Natural killer cell (primary cell): ENCODE results near the gene CINP. TPM values are rescaled to one million over a fixed set of nuclear protein-coding genes. Genes with fewer than 3 reads are reported as not detected.
A peak's percentile ranks its signal among the peaks of the same experiment; 100 is the strongest.

Source experiments
- ATAC-seq, 3 donors: fragments of 150-1000 bp in 2 of 3; fragments of 200-7000 bp in 1 of 3; cut with Tn5 transposase; 1 replicate in 1 of 3; 2 replicates in 2 of 3; pipeline ENCODE4 v1.10.0; 2021; ENCODE audit warnings: mild to moderate bottlenecking in 2 of 3, moderate library complexity in 2 of 3
- DNase-seq, 2 donors: peaks; one replicate each; pipeline versions ENCODE4 v3.0.0 to v3.0.0-alpha.2; 2013 to 2021; ENCODE audit warnings: mixed read lengths in 1 of 2
- H3K27ac ChIP-seq: one replicate; pipeline ENCODE4 v1.5.1; 2013; ENCODE audit warnings: mild to moderate bottlenecking, low read length
- H3K27me3 ChIP-seq: one replicate; pipeline ENCODE4 v1.6.1; 2013; ENCODE audit warnings: low read length; ENCODE audit not compliant: control insufficient read depth, insufficient read depth
- H3K36me3 ChIP-seq: one replicate; pipeline ENCODE4 v1.6.1; 2013; ENCODE audit warnings: low read length; ENCODE audit not compliant: control insufficient read depth, insufficient read depth
- H3K4me1 ChIP-seq: one replicate; pipeline ENCODE4 v1.6.1; 2013; ENCODE audit warnings: low read length; ENCODE audit not compliant: control insufficient read depth, insufficient read depth
- H3K4me3 ChIP-seq: one replicate; pipeline ENCODE4 v1.5.1; 2013; ENCODE audit warnings: low read length
- H3K9me3 ChIP-seq: one replicate; pipeline ENCODE4 v1.6.1; 2013; ENCODE audit warnings: low read length; ENCODE audit not compliant: control insufficient read depth, insufficient read depth
- H3K27ac Mint-ChIP-seq, 2 donors: one replicate each; pipeline ENCODE4 v1.8.0; 2022; ENCODE audit warnings: mild to moderate bottlenecking in 2 of 2, mixed read lengths in 2 of 2, moderate library complexity in 1 of 2
- H3K27me3 Mint-ChIP-seq, 2 donors: one replicate each; pipeline ENCODE4 v1.8.0; 2022; ENCODE audit warnings: low read depth in 2 of 2, mixed read lengths in 2 of 2
- H3K36me3 Mint-ChIP-seq: one replicate; pipeline ENCODE4 v1.8.0; 2022; ENCODE audit warnings: mixed read lengths
- H3K4me1 Mint-ChIP-seq, 2 donors: one replicate each; pipeline ENCODE4 v1.8.0; 2022; ENCODE audit warnings: mixed read lengths in 2 of 2
- H3K4me3 Mint-ChIP-seq: one replicate; pipeline ENCODE4 v1.8.0; 2022; ENCODE audit warnings: mild to moderate bottlenecking, moderate library complexity, mixed read lengths
- H3K9me3 Mint-ChIP-seq, 2 donors: one replicate each; pipeline ENCODE4 v1.8.0; 2022; ENCODE audit warnings: mixed read lengths in 2 of 2
- WGBS: methylation state at CpG from one replicate; pipeline ENCODE4 v1.1.7; 2013; ENCODE audit warnings: missing lambda C conversion rate; ENCODE audit not compliant: insufficient coverage; 5-methylcytosine and 5-hydroxymethylcytosine counted together
- intact Hi-C: fragments of 100-400 bp; cut with micrococcal nuclease; formaldehyde crosslinking; loops from one replicate; pipeline ENCODE4 v1.14.2; 2022
- total RNA-seq, 4 donors: library from RNA; stranded (reverse); fragments of 120-200 nt in 1 of 4; gene quantifications; one replicate each; pipeline versions ENCODE4 v1.2.3 to v1.2.4, GENCODE V29; 2013 to 2022
- TF ChIP-seq, protein P1 (sequence below): fragments of 200-600 bp; IDR thresholded peaks from one replicate; pipeline ENCODE4 v1.8.0; 2022; ENCODE audit warnings: antibody characterized with exemption

The CINP gene
- total RNA-seq, 3 donors from 2014 or later (not counting 1 experiment from before 2014, with no cell fraction given) = 22.4 to 30.0 (median 23.3) TPM

DNA sequence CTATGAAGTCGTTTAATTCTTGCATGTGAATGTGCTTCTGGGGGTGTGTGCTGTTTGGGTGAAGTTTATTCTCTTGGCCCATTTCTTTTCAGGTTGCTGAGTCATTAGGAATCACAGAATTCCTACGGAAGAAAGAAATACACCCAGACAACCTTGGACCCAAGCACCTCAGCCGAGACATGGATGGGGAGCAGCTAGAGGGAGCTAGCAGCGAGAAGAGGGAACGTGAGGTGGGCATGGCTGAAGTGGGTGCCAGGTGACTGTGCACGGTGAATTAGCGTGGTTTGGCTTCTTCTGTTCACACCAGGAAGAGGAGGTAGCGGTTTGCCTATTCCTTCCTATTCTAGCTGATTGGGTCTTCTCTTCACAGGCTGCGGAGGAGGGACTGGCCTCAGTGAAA lies 24.0 kb downstream of the CINP start:
- H3K4me3 ChIP-seq = no peak overlapping the region
- Mint-ChIP-seq H3K27me3 (no peaks in the 10 kb centered on the region), H3K36me3 (no peaks in the 10 kb centered on the region), H3K27ac (no peak overlapping the region), H3K4me3 (no peak overlapping the region), H3K4me1 (no peaks in the 10 kb centered on the region), H3K9me3 (no peaks in the 10 kb centered on the region)
- peaks cover 22% of the 10 kb centered on the region for H3K36me3 ChIP-seq
- H3K27ac ChIP-seq = no peak overlapping the region
- H3K27me3 ChIP-seq = no peaks in the 10 kb centered on the region
- TF ChIP-seq, protein P1, sequence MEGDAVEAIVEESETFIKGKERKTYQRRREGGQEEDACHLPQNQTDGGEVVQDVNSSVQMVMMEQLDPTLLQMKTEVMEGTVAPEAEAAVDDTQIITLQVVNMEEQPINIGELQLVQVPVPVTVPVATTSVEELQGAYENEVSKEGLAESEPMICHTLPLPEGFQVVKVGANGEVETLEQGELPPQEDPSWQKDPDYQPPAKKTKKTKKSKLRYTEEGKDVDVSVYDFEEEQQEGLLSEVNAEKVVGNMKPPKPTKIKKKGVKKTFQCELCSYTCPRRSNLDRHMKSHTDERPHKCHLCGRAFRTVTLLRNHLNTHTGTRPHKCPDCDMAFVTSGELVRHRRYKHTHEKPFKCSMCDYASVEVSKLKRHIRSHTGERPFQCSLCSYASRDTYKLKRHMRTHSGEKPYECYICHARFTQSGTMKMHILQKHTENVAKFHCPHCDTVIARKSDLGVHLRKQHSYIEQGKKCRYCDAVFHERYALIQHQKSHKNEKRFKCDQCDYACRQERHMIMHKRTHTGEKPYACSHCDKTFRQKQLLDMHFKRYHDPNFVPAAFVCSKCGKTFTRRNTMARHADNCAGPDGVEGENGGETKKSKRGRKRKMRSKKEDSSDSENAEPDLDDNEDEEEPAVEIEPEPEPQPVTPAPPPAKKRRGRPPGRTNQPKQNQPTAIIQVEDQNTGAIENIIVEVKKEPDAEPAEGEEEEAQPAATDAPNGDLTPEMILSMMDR = no peak
- ATAC-seq (no peak), DNase-seq (no peak)
- H3K4me1 ChIP-seq = no peaks in the 10 kb centered on the region
- WGBS = 96% methylated on average over 9 of the region's 9 CpGs
- intact Hi-C loops = no loop called here
- no peaks in the 10 kb centered on the region for H3K9me3 ChIP-seq

DNA sequence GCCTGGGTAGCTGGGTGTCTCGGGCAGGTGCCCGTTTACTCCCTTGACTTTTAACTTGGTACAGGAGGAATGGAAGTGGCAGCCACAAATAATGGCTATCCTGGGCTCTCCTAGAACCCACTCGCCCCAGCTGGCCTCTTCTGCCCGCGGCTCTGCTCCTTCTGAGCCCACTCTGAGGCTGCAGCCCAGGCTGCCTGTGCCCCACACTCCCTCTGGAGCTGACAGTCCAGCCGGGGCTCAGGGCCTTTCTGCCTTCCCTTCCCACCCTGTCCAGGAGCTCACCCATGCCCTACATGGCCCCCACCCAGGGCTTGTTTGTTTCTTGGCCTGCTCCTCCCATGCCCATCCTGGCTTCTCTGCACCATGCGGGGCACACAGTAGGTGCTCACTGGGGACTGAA lies 27.5 kb downstream of the CINP start:
- Histone ChIP-seq H3K27me3 (no peaks in the 10 kb centered on the region), H3K9me3 (no peaks in the 10 kb centered on the region), H3K36me3 (peaks cover 24% of the 10 kb centered on the region), H3K4me3 (no peak overlapping the region), H3K27ac (no peak overlapping the region), H3K4me1 (no peaks in the 10 kb centered on the region)
- WGBS = 93% methylated on average over 7 of the region's 7 CpGs
- H3K27me3 Mint-ChIP-seq = no peaks in the 10 kb centered on the region
- no peaks in the 10 kb centered on the region for H3K36me3 Mint-ChIP-seq
- intact Hi-C loops = no loop called here
- DNase-seq (no peak), ATAC-seq (no peak)
- H3K9me3 Mint-ChIP-seq = no peaks in the 10 kb centered on the region
- H3K4me1 Mint-ChIP-seq = peaks cover 0 to 4% of the 10 kb centered on the region in 2 donors
- H3K27ac Mint-ChIP-seq = no peak overlapping the region
- TF ChIP-seq, protein P1 = no peak
- no peak overlapping the region for H3K4me3 Mint-ChIP-seq

GRCh38 chr14:102333795-102334705 lies 28.6 kb downstream of the CINP start:
- Histone ChIP-seq H3K4me1 (no peaks in the 10 kb centered on the region), H3K4me3 (no peak overlapping the region), H3K27me3 (no peaks in the 10 kb centered on the region), H3K27ac (no peak overlapping the region), H3K36me3 (peaks cover 22% of the 10 kb centered on the region), H3K9me3 (no peaks in the 10 kb centered on the region)
- intact Hi-C loops = no loop called here
- WGBS = 97% methylated on average over 12 of the region's 13 CpGs
- TF ChIP-seq, protein P1 = no peak
- H3K36me3 Mint-ChIP-seq = no peaks in the 10 kb centered on the region
- no peak overlapping the region for H3K4me3 Mint-ChIP-seq
- no peaks in the 10 kb centered on the region for H3K9me3 Mint-ChIP-seq
- H3K27ac Mint-ChIP-seq = peak overlapping the region in 1 of 2 donors; percentile 51
- DNase-seq = no peak
- peaks cover 0 to 4% of the 10 kb centered on the region in 2 donors for H3K4me1 Mint-ChIP-seq
- no peaks in the 10 kb centered on the region for H3K27me3 Mint-ChIP-seq
- ATAC-seq = no peak
